AG10803 (cell line): Measurements from ENCODE around the gene YAF2.

Source experiments
- DNase-seq: peaks from one replicate; pipeline ENCODE4 v3.0.0; 2010; ENCODE audit warnings: low read depth
- H3K4me3 ChIP-seq: 2 replicates; pipeline ENCODE4 v1.5.1; 2011; ENCODE audit warnings: mild to moderate bottlenecking, low read length, control low read depth
- CTCF ChIP-seq: conservative IDR thresholded peaks from 2 replicates; pipeline ENCODE4 v1.5.1; 2011; ENCODE audit warnings: mild to moderate bottlenecking, low read length, control low read depth, inconsistent platforms

Gene YAF2

GRCh38 chr12:42118136-42118879, 119.7 kb downstream of the YAF2 start:
- no peak for TF ChIP-seq CTCF
- DNase-seq, result no peak
- H3K4me3 ChIP-seq, result no peak overlapping the region

GRCh38 chr12:42109031-42109430, 129.0 kb downstream of the YAF2 start:
- no peak for TF ChIP-seq CTCF
- DNase-seq, result no peak
- H3K4me3 ChIP-seq, result no peak overlapping the region
